BJ (cell line): ENCODE results near the gene FRMD4A. TPM values are rescaled to one million over a fixed set of nuclear protein-coding genes. Genes with fewer than 3 reads are reported as not detected.

Experiments used
- CTCF ChIA-PET: fragments of 350-600 bp; formaldehyde crosslinking; extraction: SDS; loops from one replicate; lab custom pipeline; 2021; ENCODE audit warnings: antibody characterized with exemption, inconsistent platforms; lab: Yijun Ruan, JAX
- POLR2A ChIA-PET: fragments of 300-600 bp; sonication (Branson Sonifier 250); formaldehyde crosslinking; extraction: SDS; loops from one replicate; lab custom pipeline; 2021; ENCODE audit warnings: antibody characterized with exemption; lab: Charles Lee
- DNase-seq: peaks from one replicate; pipeline ENCODE4 v3.0.0-alpha.2; 2011; ENCODE audit warnings: low read depth
- H3K27me3 ChIP-seq: 2 replicates; pipeline ENCODE4 v1.6.0; 2011; ENCODE audit warnings: low read length; ENCODE audit not compliant: control insufficient read depth, insufficient read depth
- H3K36me3 ChIP-seq: 2 replicates; pipeline ENCODE4 v1.5.1; 2011; ENCODE audit warnings: low read length; ENCODE audit not compliant: control insufficient read depth, insufficient read depth
- H3K4me3 ChIP-seq: 2 replicates; pipeline ENCODE4 v1.5.1; 2011; ENCODE audit warnings: low read depth, mild to moderate bottlenecking, control low read depth, low read length
- polyA plus RNA-seq: library from polyadenylated mRNA; depleted of rRNA; stranded (reverse); fragments of >200 nt; gene quantifications from 2 replicates; pipeline ENCODE4 v1.2.3, GENCODE V29; 2011
- TF ChIP-seq, protein P1 (sequence below): IDR thresholded peaks from 2 replicates; pipeline ENCODE4 v1.5.1; 2011; ENCODE audit warnings: low read depth, mild to moderate bottlenecking, control low read depth, inconsistent platforms, low read length, moderate library complexity; ENCODE audit not compliant: insufficient read depth

The FRMD4A gene
- polyA plus RNA-seq, 1 experiment, result 31.6 TPM

DNA sequence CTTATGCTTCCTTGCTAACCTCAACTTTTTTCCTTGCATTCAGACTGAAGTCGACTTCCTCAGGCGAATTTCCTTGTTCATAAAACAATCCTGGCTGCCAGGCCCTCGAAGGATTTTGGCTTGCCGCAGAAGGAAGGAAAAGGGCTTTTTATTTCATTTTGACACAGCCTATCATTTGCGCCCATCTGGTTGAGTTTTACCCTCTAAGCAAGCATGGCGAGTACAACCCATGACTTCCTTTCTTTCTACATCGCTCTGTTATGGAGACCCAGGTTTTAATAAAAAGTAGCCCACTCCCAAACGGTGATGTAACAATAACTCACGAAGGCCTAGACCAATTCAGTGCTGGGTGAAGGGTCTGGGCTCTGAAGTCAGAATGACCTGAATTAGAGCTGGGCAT lies 634.7 kb downstream of the FRMD4A start:
- H3K36me3 ChIP-seq, result peaks cover 26% of the 10 kb centered on the region
- ChIA-PET POLR2A (no interaction called here), CTCF (no interaction called here)
- no peak overlapping the region for H3K4me3 ChIP-seq
- no peaks in the 10 kb centered on the region for H3K27me3 ChIP-seq
- no peak for DNase-seq
- TF ChIP-seq, protein P1, sequence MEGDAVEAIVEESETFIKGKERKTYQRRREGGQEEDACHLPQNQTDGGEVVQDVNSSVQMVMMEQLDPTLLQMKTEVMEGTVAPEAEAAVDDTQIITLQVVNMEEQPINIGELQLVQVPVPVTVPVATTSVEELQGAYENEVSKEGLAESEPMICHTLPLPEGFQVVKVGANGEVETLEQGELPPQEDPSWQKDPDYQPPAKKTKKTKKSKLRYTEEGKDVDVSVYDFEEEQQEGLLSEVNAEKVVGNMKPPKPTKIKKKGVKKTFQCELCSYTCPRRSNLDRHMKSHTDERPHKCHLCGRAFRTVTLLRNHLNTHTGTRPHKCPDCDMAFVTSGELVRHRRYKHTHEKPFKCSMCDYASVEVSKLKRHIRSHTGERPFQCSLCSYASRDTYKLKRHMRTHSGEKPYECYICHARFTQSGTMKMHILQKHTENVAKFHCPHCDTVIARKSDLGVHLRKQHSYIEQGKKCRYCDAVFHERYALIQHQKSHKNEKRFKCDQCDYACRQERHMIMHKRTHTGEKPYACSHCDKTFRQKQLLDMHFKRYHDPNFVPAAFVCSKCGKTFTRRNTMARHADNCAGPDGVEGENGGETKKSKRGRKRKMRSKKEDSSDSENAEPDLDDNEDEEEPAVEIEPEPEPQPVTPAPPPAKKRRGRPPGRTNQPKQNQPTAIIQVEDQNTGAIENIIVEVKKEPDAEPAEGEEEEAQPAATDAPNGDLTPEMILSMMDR, result no peak

DNA sequence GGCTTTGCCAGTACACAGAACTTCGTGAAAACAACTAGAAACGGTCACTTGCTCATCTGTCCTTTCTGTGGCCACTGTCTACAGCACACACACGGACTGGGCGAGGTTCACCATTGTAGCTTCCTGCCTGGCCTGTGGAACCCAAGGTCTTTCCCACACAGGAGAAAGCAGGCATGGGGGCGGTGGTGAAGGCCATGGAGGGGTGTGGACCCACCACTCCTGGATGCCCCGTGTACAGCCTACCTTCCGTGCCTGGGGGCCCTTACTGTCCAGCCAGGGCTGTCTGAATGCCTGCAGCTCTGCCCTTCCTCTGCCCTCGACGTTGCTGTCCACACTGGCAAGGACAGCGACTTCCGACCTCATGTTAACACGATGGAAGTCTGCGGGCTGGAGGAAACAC lies 635.1 kb downstream of the FRMD4A start:
- no peak for DNase-seq
- Histone ChIP-seq H3K4me3 (no peak overlapping the region), H3K27me3 (no peaks in the 10 kb centered on the region), H3K36me3 (peaks cover 22% of the 10 kb centered on the region)
- TF ChIP-seq, protein P1, result no peak
- ChIA-PET POLR2A (no interaction called here), CTCF (no interaction called here)

DNA sequence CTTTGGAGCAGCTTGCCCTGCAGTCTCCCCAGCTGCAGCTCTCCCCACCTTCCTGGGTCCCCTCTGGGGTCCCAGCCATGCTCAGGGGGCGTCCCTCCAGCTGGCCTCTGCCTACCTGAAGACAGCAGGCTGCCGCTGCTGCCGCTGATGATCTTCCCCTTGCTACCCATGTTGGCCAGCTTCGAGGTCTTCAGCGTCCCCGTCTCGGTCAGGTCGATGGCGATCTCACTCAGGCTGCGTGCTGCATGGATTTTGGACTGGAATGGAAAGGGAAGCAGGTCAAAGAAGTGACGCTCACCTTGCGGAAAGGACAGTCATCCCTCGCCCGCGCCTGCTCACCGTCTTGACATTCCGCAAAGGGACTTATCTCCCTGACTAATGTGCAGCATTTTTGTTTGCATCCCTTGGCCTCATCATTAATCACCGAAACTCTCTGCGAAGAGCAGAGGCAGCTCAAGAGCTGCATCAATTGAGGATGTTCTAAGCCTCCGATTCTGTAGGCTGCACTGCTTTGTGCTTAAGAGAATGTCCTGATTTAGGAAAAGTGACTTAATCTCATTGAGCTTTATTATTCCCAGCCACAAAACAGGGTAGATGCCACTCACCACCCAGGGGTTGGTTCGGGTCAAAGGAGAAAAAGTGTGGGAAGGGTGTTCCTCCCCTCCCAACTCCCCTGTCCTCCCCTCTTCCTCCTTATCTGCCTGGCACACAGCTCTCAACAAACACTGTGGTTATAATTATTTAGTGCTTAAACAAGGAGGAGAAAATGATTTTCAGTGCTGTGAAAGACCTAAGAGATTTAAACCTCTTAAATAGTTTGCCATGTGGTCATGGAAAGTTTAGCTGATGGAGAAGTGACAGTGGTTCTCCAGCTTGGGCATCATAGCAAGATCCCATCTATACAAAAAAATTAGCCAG lies 636.7 kb downstream of the FRMD4A start:
- ChIA-PET CTCF (interaction anchor here (1.6 kb wide), 1 partner anchor 9 kb away, joined by 4 read pairs; no protein-coding TSS in a partner anchor), POLR2A (no interaction called here)
- DNase-seq, result no peak
- no peak overlapping the region for H3K4me3 ChIP-seq
- peaks cover 16% of the 10 kb centered on the region for H3K36me3 ChIP-seq
- TF ChIP-seq, protein P1, result no peak
- H3K27me3 ChIP-seq, result no peaks in the 10 kb centered on the region

DNA sequence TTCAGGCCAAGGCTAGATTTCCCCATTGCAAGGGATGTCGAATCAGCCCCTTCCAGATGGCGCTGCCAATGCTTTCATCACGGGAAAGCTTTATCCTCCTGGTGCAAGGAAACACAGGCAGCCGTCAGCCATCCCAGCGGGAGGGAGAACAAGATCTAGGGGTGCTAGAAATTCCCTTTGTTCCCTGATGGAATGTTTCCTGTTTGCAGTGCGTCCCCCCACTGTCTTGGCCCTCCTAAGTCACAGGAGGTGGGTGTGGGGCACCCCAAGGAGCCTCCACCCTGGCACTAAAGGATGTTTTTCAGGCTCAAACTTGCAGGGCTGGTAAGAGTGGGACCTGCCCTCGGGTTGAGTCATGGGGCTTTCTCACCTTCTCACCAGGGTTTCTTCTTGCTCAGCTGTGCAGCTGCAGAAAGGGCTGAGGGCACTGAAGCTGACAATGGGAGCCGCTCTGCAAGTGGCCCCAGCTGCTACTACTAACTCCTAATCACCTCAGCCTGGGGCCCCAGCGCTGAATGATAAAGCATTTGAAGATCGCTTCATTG lies 640.4 kb downstream of the FRMD4A start:
- POLR2A ChIA-PET, result no interaction called here
- Histone ChIP-seq H3K27me3 (no peaks in the 10 kb centered on the region), H3K4me3 (no peak overlapping the region), H3K36me3 (peaks cover 12% of the 10 kb centered on the region)
- TF ChIP-seq, protein P1, result no peak
- DNase-seq, result no peak
- CTCF ChIA-PET, result interaction anchor here (1.2 kb wide), 1 partner anchor 13 kb away, joined by 4 read pairs; no protein-coding TSS in a partner anchor

DNA sequence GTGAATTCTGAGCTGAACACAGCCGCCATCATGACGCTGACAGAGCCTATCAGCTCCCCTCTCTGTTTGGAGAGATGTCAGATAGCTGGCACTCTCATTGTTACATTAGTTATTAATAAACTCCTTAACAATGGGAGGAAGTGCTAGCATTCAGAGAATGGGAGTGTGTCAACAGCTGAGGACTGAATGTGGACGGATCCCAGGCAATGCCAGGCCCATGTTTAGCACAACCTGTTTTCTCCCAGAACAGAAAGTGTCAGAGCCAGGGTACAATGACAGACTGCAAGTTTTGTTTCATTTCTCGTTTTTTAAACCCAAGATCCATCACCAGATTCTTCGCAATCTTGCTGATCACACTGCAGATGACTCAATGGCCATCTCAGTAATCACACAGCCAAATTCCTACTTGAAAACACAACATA lies 644.4 kb downstream of the FRMD4A start:
- TF ChIP-seq, protein P1, result no peak
- ChIA-PET CTCF (interaction anchor here (1.8 kb wide), 1 partner anchor 27 kb away, joined by 4 read pairs; no protein-coding TSS in a partner anchor), POLR2A (no interaction called here)
- Histone ChIP-seq H3K36me3 (peaks cover 1% of the 10 kb centered on the region), H3K27me3 (no peaks in the 10 kb centered on the region), H3K4me3 (no peak overlapping the region)
- no peak for DNase-seq
